Measurements from ENCODE around the gene GBGT1. TPM values are rescaled to one million over a fixed set of nuclear protein-coding genes. Genes with fewer than 3 reads are reported as not detected.

The GBGT1 gene
- total and polyA plus RNA-seq, 9 of the 15 experiments (the other 6 are each of a cell fraction or from before 2014, with no cell fraction given): 0.55 to 25.8 (median 13.7) TPM

DNA sequence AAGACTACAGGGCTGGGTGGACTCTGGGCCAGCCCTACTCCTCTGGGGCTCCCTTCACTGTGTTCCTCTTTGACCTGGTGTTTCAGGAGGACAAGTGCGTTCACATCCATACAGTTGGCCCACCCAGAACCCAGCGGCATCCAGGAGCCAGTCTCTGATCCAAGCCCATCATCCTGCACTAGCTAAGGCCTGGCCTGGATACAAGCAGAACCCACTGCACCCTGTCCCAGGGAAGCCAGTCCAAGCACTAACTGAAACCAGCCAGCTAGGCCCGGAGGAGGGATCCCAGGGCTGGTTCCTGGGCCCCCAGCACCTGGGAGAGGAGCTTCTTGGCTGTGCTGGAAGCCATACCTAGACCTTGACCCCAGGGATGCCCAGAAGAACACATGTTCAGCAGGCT lies 4.1 kb upstream of the GBGT1 start (continued):
- TF ChIP-seq, protein P1, sequence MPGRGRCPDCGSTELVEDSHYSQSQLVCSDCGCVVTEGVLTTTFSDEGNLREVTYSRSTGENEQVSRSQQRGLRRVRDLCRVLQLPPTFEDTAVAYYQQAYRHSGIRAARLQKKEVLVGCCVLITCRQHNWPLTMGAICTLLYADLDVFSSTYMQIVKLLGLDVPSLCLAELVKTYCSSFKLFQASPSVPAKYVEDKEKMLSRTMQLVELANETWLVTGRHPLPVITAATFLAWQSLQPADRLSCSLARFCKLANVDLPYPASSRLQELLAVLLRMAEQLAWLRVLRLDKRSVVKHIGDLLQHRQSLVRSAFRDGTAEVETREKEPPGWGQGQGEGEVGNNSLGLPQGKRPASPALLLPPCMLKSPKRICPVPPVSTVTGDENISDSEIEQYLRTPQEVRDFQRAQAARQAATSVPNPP (IDR thresholded peaks at IDR 0.05; ENCODE audit: borderline replicate concordance, insufficient read depth, insufficient read length): no peak
- TF ChIP-seq RBM34 (IDR thresholded peaks at IDR 0.05; ENCODE audit: borderline replicate concordance, insufficient read depth, low read length): no peak
- no peak for TF ChIP-seq OTX1 (CRISPR knock-in tag; IDR thresholded peaks at IDR 0.05)
- no peak for TF ChIP-seq NBN (IDR thresholded peaks at IDR 0.05; ENCODE audit: low read depth)
- no peak for TF ChIP-seq ZNF699 (CRISPR knock-in tag; IDR thresholded peaks at IDR 0.05; ENCODE audit: insufficient replicate concordance)
- TF ChIP-seq, protein P2, sequence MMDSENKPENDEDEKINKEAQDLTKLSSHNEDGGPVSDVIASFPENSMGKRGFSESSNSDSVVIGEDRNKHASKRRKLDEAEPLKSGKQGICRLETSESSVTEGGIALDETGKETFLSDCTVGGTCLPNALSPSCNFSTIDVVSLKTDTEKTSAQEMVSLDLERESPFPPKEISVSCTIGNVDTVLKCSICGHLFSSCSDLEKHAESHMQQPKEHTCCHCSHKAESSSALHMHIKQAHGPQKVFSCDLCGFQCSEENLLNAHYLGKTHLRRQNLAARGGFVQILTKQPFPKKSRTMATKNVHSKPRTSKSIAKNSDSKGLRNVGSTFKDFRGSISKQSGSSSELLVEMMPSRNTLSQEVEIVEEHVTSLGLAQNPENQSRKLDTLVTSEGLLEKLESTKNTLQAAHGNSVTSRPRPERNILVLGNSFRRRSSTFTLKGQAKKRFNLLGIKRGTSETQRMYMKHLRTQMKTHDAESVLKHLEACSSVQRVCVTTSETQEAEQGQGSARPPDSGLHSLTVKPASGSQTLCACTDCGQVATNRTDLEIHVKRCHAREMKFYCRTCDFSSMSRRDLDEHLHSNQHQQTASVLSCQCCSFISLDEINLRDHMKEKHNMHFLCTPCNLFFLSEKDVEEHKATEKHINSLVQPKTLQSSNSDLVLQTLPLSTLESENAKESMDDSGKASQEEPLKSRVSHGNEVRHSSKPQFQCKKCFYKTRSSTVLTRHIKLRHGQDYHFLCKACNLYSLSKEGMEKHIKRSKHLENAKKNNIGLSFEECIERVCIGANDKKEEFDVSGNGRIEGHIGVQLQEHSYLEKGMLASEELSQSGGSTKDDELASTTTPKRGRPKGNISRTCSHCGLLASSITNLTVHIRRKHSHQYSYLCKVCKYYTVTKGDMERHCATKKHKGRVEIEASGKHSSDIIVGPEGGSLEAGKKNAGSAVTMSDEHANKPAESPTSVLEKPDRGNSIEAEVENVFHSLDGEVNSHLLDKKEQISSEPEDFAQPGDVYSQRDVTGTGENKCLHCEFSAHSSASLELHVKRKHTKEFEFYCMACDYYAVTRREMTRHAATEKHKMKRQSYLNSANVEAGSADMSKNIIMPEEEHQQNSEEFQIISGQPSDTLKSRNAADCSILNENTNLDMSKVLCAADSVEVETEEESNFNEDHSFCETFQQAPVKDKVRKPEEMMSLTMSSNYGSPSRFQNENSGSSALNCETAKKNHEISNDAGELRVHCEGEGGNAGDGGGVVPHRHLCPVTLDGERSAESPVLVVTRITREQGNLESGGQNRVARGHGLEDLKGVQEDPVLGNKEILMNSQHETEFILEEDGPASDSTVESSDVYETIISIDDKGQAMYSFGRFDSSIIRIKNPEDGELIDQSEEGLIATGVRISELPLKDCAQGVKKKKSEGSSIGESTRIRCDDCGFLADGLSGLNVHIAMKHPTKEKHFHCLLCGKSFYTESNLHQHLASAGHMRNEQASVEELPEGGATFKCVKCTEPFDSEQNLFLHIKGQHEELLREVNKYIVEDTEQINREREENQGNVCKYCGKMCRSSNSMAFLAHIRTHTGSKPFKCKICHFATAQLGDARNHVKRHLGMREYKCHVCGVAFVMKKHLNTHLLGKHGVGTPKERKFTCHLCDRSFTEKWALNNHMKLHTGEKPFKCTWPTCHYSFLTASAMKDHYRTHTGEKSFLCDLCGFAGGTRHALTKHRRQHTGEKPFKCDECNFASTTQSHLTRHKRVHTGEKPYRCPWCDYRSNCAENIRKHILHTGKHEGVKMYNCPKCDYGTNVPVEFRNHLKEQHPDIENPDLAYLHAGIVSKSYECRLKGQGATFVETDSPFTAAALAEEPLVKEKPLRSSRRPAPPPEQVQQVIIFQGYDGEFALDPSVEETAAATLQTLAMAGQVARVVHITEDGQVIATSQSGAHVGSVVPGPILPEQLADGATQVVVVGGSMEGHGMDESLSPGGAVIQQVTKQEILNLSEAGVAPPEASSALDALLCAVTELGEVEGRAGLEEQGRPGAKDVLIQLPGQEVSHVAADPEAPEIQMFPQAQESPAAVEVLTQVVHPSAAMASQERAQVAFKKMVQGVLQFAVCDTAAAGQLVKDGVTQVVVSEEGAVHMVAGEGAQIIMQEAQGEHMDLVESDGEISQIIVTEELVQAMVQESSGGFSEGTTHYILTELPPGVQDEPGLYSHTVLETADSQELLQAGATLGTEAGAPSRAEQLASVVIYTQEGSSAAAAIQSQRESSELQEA (IDR thresholded peaks at IDR 0.05; ENCODE audit: low read depth): no peak
- no peak for TF ChIP-seq MEF2D (tag; conservative IDR thresholded peaks at IDR 0.05; ENCODE audit: low read depth)
- TF ChIP-seq, protein P3, sequence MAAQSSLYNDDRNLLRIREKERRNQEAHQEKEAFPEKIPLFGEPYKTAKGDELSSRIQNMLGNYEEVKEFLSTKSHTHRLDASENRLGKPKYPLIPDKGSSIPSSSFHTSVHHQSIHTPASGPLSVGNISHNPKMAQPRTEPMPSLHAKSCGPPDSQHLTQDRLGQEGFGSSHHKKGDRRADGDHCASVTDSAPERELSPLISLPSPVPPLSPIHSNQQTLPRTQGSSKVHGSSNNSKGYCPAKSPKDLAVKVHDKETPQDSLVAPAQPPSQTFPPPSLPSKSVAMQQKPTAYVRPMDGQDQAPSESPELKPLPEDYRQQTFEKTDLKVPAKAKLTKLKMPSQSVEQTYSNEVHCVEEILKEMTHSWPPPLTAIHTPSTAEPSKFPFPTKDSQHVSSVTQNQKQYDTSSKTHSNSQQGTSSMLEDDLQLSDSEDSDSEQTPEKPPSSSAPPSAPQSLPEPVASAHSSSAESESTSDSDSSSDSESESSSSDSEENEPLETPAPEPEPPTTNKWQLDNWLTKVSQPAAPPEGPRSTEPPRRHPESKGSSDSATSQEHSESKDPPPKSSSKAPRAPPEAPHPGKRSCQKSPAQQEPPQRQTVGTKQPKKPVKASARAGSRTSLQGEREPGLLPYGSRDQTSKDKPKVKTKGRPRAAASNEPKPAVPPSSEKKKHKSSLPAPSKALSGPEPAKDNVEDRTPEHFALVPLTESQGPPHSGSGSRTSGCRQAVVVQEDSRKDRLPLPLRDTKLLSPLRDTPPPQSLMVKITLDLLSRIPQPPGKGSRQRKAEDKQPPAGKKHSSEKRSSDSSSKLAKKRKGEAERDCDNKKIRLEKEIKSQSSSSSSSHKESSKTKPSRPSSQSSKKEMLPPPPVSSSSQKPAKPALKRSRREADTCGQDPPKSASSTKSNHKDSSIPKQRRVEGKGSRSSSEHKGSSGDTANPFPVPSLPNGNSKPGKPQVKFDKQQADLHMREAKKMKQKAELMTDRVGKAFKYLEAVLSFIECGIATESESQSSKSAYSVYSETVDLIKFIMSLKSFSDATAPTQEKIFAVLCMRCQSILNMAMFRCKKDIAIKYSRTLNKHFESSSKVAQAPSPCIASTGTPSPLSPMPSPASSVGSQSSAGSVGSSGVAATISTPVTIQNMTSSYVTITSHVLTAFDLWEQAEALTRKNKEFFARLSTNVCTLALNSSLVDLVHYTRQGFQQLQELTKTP (IDR thresholded peaks at IDR 0.05; ENCODE audit: low read depth in 1 of 2, partially characterized antibody in 2 of 2): no peak
- no peak for TF ChIP-seq LCOR (CRISPR knock-in tag; IDR thresholded peaks at IDR 0.05)
- no peak for TF ChIP-seq DDX20 (tag; IDR thresholded peaks at IDR 0.05; ENCODE audit: low read depth)

Data from K562 (cell line).